Spleen (tissue), 11 donors: ENCODE measurements around the gene IRF2BPL. TPM values are rescaled to one million over a fixed set of nuclear protein-coding genes. Genes with fewer than 3 reads are reported as not detected.
A peak's percentile ranks its signal among the peaks of the same experiment; 100 is the strongest.

Experiments used
- DNase-seq: peaks from one replicate; pipeline ENCODE4 v3.0.0-alpha.2; 2020
- H3K27ac ChIP-seq, 8 donors: fragments of 200-600 bp; sonication (generic) in 7 of 8; 1 replicate in 4 of 8; 2 replicates in 4 of 8; pipeline versions ENCODE4 v1.5.0 to v1.8.0; 2016 to 2021; ENCODE audit warnings: inconsistent platforms in 4 of 8, mild to moderate bottlenecking in 4 of 8, moderate library complexity in 1 of 8
- H3K27me3 ChIP-seq, 7 donors: fragments of 200-600 bp; sonication (generic) in 6 of 7; replicated peaks in 1 of 7; 1 replicate in 4 of 7; 2 replicates in 3 of 7; pipeline versions ENCODE4 v1.5.0 to v1.8.0; 2016 to 2021; ENCODE audit warnings: inconsistent platforms in 3 of 7, mild to moderate bottlenecking in 1 of 7
- H3K36me3 ChIP-seq, 6 donors: fragments of 200-600 bp; sonication (generic) in 5 of 6; 1 replicate in 4 of 6; 2 replicates in 2 of 6; pipeline versions ENCODE4 v1.5.0 to v1.8.0; 2016 to 2021; ENCODE audit warnings: inconsistent platforms in 2 of 6
- H3K4me1 ChIP-seq, 6 donors: fragments of 200-600 bp; sonication (generic) in 5 of 6; 1 replicate in 3 of 6; 2 replicates in 3 of 6; pipeline versions ENCODE4 v1.5.0 to v1.8.0; 2016 to 2021; ENCODE audit warnings: inconsistent platforms in 3 of 6
- H3K4me3 ChIP-seq, 8 donors: fragments of 200-600 bp; sonication (generic) in 7 of 8; 1 replicate in 4 of 8; 2 replicates in 4 of 8; pipeline versions ENCODE4 v1.5.0 to v1.8.0; 2016 to 2021; ENCODE audit warnings: inconsistent platforms in 4 of 8, mild to moderate bottlenecking in 4 of 8, moderate library complexity in 2 of 8
- H3K9me3 ChIP-seq, 8 donors: fragments of 200-600 bp; sonication (generic) in 7 of 8; 1 replicate in 4 of 8; 2 replicates in 4 of 8; pipeline versions ENCODE4 v1.5.0 to v1.8.0; 2016 to 2021; ENCODE audit warnings: inconsistent platforms in 4 of 8
- CTCF ChIP-seq, 11 experiments: fragments of 200-600 bp in 7 of 11; fragments of 450-650 bp in 4 of 11; sonication (generic) in 4 of 11; IDR thresholded peaks in 8 of 11; conservative IDR thresholded peaks in 3 of 11; 1 replicate in 7 of 11; 2 replicates in 4 of 11; pipeline versions ENCODE4 v1.4.0 to v1.8.0; 2016 to 2021; ENCODE audit warnings: antibody characterized with exemption in 11 of 11, inconsistent platforms in 4 of 11, mild to moderate bottlenecking in 1 of 11
- POLR2A ChIP-seq, 3 donors: fragments of 450-650 bp; IDR thresholded peaks; one replicate each; pipeline ENCODE4 v1.5.1; 2017; ENCODE audit warnings: antibody characterized with exemption in 3 of 3, mild to moderate bottlenecking in 1 of 3
- POLR2AphosphoS5 ChIP-seq, 3 donors: sonication (generic); formaldehyde crosslinking; IDR thresholded peaks; one replicate each; pipeline ENCODE4 v1.5.1; 2017; ENCODE audit warnings: antibody characterized with exemption in 3 of 3
- WGBS, 5 donors: extraction: QIAGEN DNeasy Blood & Tissue Kit in 3 of 5; methylation state at CpG; one replicate each; pipeline versions ENCODE4 v1.1.5 to v1.1.7; 2013 to 2018; 5-methylcytosine and 5-hydroxymethylcytosine counted together
- intact Hi-C: fragments of 100-400 bp; cut with DNase I; formaldehyde crosslinking; loops from one replicate; pipeline ENCODE4 v1.15.0; 2023; ENCODE audit warnings: low total_unique reads
- polyA plus RNA-seq, 3 donors: library from polyadenylated mRNA; stranded (reverse); fragments of 200-250 nt; gene quantifications; one replicate each; pipeline ENCODE4 v1.2.1, GENCODE V29; 2013
- total RNA-seq, 7 donors: library from RNA; depleted of rRNA in 3 of 7; stranded (reverse); fragments of >200 nt in 3 of 7; fragmentation: NEBNext Ultra II Directional in 4 of 7; extraction: Animal tissue kit (Norgen Biotek cat#: 25700) in 4 of 7; gene quantifications; one replicate each; pipeline versions ENCODE4 v1.1.0 to v1.2.1, GENCODE V29; 2016 to 2021
- donor health status: healthy with polysubstance abuse.
- donor health status: DM: no; HTN: no; CAD: no; lungs with moderate emphysema.
- donor health status: DM: no; HTN: no; CAD: no.
- donor health status: Bipolar disorder and iron deficiency.
- donor health status: healthy.
- donor health status: DM: no; HTN: no; CAD: no.
- donor health status: DM: yes; HTN: yes; CAD: no.

The IRF2BPL gene
- total and polyA plus RNA-seq, 10 donors, result 4.1 to 62.7 (median 46.2) TPM

DNA sequence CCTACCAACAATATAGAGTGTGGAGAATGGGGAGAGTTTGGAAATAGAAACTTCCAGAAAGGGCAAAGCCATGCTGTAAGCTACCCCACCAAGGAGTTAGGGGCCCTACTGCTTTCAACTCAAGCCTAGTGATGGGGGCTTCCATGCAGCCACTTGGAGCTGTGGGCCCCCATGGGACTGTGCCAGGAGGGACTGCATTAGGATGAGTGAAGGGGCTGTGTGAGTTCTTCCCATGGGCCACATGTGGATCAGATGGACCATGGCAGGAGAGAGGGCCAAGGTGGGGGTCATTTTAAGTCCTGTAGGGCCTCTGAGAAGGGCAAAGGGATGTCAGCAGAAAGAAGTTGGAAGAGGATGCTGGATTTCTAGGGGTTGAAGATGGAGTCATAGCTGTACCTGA, 46.5 kb upstream of the IRF2BPL start:
- peaks cover 0 to under 1% (median 0%) of the 10 kb centered on the region in 6 donors for H3K36me3 ChIP-seq
- peaks cover 0 to 51% (median 28%) of the 10 kb centered on the region in 6 donors for H3K4me1 ChIP-seq
- H3K27me3 ChIP-seq, result peaks cover 0 to 6% (median 0%) of the 10 kb centered on the region in 7 donors
- H3K4me3 ChIP-seq, result peak overlapping the region in 2 of 8 donors; percentile 10 to 56
- intact Hi-C loops, result no loop called here
- DNase-seq, result no peak
- H3K9me3 ChIP-seq, result peaks cover 0 to 5% (median 4%) of the 10 kb centered on the region in 8 donors
- H3K27ac ChIP-seq, result peak overlapping the region in 6 of 8 donors; percentile 32 to 92 (median 88)
- TF ChIP-seq POLR2AphosphoS5 (IDR thresholded peaks at IDR 0.05) (no peak), CTCF (IDR thresholded peaks at IDR 0.05 in 8 of 11, conservative IDR thresholded peaks at IDR 0.05 in 3 of 11) (no peak), POLR2A (IDR thresholded peaks at IDR 0.05) (no peak)

- Histone ChIP-seq H3K4me3 (no peak overlapping the region), H3K4me1 (peaks cover 0 to 56% (median 29%) of the 10 kb centered on the region in 6 donors), H3K9me3 (no peaks in the 10 kb centered on the region), H3K27me3 (peaks cover 0 to 22% (median 0%) of the 10 kb centered on the region in 7 donors), H3K27ac (peak overlapping the region in 3 of 8 donors; percentile 25 to 91 (median 47)), H3K36me3 (peaks cover 0 to 6% (median 0%) of the 10 kb centered on the region in 6 donors)
- DNase-seq, result no peak
- 55 to 85% (median 76%) methylated on average over 3 of the region's 3 CpGs for WGBS, 5 donors
- intact Hi-C loops, result loop anchor here (2.0 kb wide), 1 partner anchor 197 kb away; no protein-coding TSS in a partner anchor
- TF ChIP-seq CTCF (IDR thresholded peaks at IDR 0.05 in 8 of 11, conservative IDR thresholded peaks at IDR 0.05 in 3 of 11) (no peak), POLR2AphosphoS5 (IDR thresholded peaks at IDR 0.05) (no peak), POLR2A (IDR thresholded peaks at IDR 0.05) (no peak)
These were observed 43.5 kb upstream of the IRF2BPL start for GRCh38 chr14:77071938-77072388.

- no peak for DNase-seq
- Histone ChIP-seq H3K36me3 (peaks cover 0 to 6% (median 0%) of the 10 kb centered on the region in 6 donors), H3K4me1 (peaks cover 0 to 41% (median 29%) of the 10 kb centered on the region in 6 donors), H3K27me3 (peaks cover 0 to 22% (median 0%) of the 10 kb centered on the region in 7 donors), H3K9me3 (no peaks in the 10 kb centered on the region), H3K27ac (peak overlapping the region in 1 of 8 donors; percentile 10), H3K4me3 (no peak overlapping the region)
- TF ChIP-seq POLR2A (IDR thresholded peaks at IDR 0.05) (no peak), CTCF (IDR thresholded peaks at IDR 0.05 in 8 of 11, conservative IDR thresholded peaks at IDR 0.05 in 3 of 11) (no peak), POLR2AphosphoS5 (IDR thresholded peaks at IDR 0.05) (no peak)
- WGBS, 5 donors, result 84 to 93% (median 88%) methylated on average over 7 of the region's 7 CpGs
- intact Hi-C loops, result no loop called here
These were observed 41.0 kb upstream of the IRF2BPL start for GRCh38 chr14:77069551-77069950.

DNA sequence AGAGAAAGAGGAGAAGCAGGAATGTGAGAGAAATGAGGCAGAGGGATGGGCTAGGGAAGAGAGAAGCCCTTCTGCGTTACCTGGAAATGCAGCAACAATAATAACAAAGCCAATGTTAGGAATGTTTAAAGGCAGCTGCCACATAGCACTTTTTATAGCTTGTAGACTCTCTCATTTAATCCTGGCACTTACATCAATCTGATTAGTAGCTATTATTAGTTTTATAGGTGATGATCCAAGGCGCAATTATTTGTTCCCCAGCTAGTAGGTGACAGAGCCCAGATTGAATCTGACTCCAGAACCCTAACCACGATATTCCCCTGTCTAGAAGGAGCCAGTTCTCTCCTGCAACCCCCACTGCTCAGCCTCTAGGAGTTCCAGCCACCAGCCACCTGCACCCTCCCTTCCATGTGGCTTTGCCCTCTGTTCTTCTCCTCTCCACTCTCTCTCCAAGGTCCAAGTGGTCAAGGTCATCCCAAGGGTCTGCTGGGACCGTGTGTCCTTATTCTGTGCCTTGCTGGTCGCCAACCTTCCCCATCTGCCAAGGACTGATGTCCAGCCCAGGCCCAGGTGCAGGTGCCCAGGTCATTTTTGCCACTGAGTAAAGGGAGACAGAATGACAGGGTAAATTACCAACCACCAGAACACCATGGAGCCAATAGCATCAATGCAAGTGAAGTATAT, 40.2 kb upstream of the IRF2BPL start:
- Histone ChIP-seq H3K27ac (peak overlapping the region in 1 of 8 donors; percentile 9), H3K4me3 (no peak overlapping the region), H3K36me3 (peaks cover 0 to 6% (median 0%) of the 10 kb centered on the region in 6 donors), H3K27me3 (peaks cover 0 to 22% (median 0%) of the 10 kb centered on the region in 7 donors), H3K4me1 (peaks cover 0 to 41% (median 29%) of the 10 kb centered on the region in 6 donors), H3K9me3 (no peaks in the 10 kb centered on the region)
- WGBS, 5 donors, result 60 to 78% (median 68%) methylated on average over 5 of the region's 5 CpGs
- no peak for DNase-seq
- TF ChIP-seq CTCF (IDR thresholded peaks at IDR 0.05 in 8 of 11, conservative IDR thresholded peaks at IDR 0.05 in 3 of 11) (peak in 3 of 11 experiments; percentile 4 to 37 (median 26)), POLR2A (IDR thresholded peaks at IDR 0.05) (no peak), POLR2AphosphoS5 (IDR thresholded peaks at IDR 0.05) (no peak)
- intact Hi-C loops, result no loop called here
